ENCODE measurements around the gene SALL4.
A peak's percentile ranks its signal among the peaks of the same experiment; 100 is the strongest.

Gene SALL4

DNA sequence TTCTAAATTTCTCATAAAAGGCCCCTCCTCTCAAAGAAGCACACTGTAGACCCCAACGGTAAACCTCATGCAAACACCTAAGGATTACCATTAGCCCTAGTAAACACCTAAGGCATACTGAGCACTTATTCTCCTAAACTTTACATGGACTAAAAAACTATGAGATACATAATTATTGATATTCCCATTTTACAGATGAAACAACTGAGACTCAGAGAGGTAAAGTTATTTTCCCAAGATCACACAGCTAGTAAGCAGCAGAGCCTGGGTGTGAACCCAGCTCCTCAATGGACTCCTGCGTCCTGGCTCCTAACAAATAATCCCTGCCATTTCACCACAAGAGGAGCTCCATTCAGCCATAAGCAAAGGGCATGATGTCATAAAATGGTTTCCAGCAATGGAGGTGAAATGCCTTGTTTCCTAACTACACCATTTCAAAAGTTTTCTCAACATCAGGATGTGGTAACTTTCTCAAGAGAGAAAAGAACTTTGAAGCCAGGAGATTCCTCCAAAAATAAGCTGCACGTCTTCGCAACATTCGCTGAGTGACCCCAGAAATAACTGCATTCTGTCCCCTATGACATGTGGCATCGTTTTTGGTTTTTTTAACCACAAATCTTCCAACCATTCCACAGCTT, 38.2 kb downstream of the SALL4 start:
- no peak overlapping the region for H2BK120ac ChIP-seq (ENCODE audit: low read depth, low read length)
- H2AFZ ChIP-seq (ENCODE audit: low read depth, low read length) = no peak overlapping the region
- no peak overlapping the region for H2BK15ac ChIP-seq (ENCODE audit: low read depth, poor library complexity, severe bottlenecking)
- no peak overlapping the region for H4K8ac ChIP-seq (ENCODE audit: low read length)
- no peak overlapping the region for H2BK12ac ChIP-seq (ENCODE audit: low read length in 2 of 2)
- H3K4me2 ChIP-seq (ENCODE audit: low read length, poor library complexity, severe bottlenecking) = no peak overlapping the region
- no peaks in the 10 kb centered on the region for H3K9me3 ChIP-seq (ENCODE audit: control insufficient read depth, low read length)
- no peak overlapping the region for H4K91ac ChIP-seq (ENCODE audit: low read length)
- H3K18ac ChIP-seq (ENCODE audit: low read depth in 1 of 2, low read length in 2 of 2) = no peak overlapping the region
- no peak overlapping the region for H3K4ac ChIP-seq (ENCODE audit: low read depth in 1 of 2, low read length in 2 of 2)
- H3K14ac ChIP-seq (ENCODE audit: low read length in 2 of 2) = no peak overlapping the region
- H3K4me1 ChIP-seq (ENCODE audit: control insufficient read depth, insufficient read depth, low read depth, low read length) = peaks cover 14% of the 10 kb centered on the region
- H3K36me3 ChIP-seq (ENCODE audit: control insufficient read depth in 1 of 2, insufficient read depth in 2 of 2, low read depth in 1 of 2, low read length in 2 of 2) = peaks cover 0 to under 1% of the 10 kb centered on the region in 2 experiments
- H3K27me3 ChIP-seq (ENCODE audit: control insufficient read depth in 1 of 2, insufficient read depth in 1 of 2, low read length in 2 of 2) = no peaks in the 10 kb centered on the region
- no peak overlapping the region for H2BK5ac ChIP-seq (ENCODE audit: low read depth, low read length, poor library complexity, severe bottlenecking)
- WGBS = 96% methylated on average over 6 of the region's 6 CpGs
- H2AK5ac ChIP-seq (ENCODE audit: low read length, severe bottlenecking) = no peak overlapping the region
- peaks cover 19% of the 10 kb centered on the region for H3K79me1 ChIP-seq (replicated peaks; ENCODE audit: low read length, poor library complexity, severe bottlenecking)
- peak; percentile 72 for DNase-seq
- H3K4me3 ChIP-seq (ENCODE audit: insufficient read depth in 1 of 2, low read depth in 1 of 2, low read length in 2 of 2) = no peak overlapping the region
- no peak overlapping the region for H3K23ac ChIP-seq (ENCODE audit: low read length in 2 of 2)
- H3K27ac ChIP-seq (ENCODE audit: low read length, poor library complexity, severe bottlenecking) = no peak overlapping the region
- H3K9ac ChIP-seq (ENCODE audit: low read length) = peak overlapping the region; percentile 12

DNA sequence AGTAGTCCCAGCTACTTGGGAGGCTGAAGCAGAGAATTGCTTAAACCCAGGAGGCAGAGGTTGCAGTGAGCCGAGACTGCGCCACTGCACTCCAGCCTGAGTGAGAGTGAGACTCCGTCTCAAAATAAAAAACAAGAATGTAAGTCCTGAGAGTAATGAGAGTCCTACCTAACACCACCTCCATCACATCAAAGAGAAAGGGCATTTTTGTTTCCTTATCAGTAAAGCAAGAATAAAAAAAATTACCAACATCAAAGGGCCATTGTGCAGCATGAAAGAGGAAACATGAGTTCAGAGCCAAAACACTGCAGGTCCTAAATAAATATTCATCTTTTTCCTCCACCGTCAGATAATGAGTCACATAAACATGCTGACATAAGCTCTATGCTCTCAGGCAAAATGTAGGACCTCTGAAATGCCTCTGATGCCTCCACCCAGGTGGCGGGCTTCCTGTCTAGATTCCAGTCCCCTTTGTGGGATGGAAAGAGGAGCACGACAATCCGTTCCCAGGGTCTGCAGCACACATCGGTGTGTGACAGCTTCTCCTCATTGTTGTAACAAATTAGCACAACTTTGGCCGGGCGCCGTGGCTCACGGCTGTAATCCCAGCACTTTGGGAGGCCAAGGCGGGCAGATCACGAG, 41.3 kb downstream of the SALL4 start:
- H3K4me2 ChIP-seq (ENCODE audit: low read length, poor library complexity, severe bottlenecking) = no peak overlapping the region
- no peak overlapping the region for H2BK5ac ChIP-seq (ENCODE audit: low read depth, low read length, poor library complexity, severe bottlenecking)
- H2AFZ ChIP-seq (ENCODE audit: low read depth, low read length) = no peak overlapping the region
- no peak overlapping the region for H3K23ac ChIP-seq (ENCODE audit: low read length in 2 of 2)
- peaks cover 26% of the 10 kb centered on the region for H3K79me1 ChIP-seq (replicated peaks; ENCODE audit: low read length, poor library complexity, severe bottlenecking)
- peaks cover 0 to 10% of the 10 kb centered on the region in 2 experiments for H3K36me3 ChIP-seq (ENCODE audit: control insufficient read depth in 1 of 2, insufficient read depth in 2 of 2, low read depth in 1 of 2, low read length in 2 of 2)
- H3K14ac ChIP-seq (ENCODE audit: low read length in 2 of 2) = no peak overlapping the region
- no peak overlapping the region for H2BK15ac ChIP-seq (ENCODE audit: low read depth, poor library complexity, severe bottlenecking)
- no peak overlapping the region for H4K91ac ChIP-seq (ENCODE audit: low read length)
- H3K4me3 ChIP-seq (ENCODE audit: insufficient read depth in 1 of 2, low read depth in 1 of 2, low read length in 2 of 2) = no peak overlapping the region
- no peak overlapping the region for H3K4ac ChIP-seq (ENCODE audit: low read depth in 1 of 2, low read length in 2 of 2)
- peak overlapping the region in 1 of 2 experiments; percentile 37 for H2BK12ac ChIP-seq (ENCODE audit: low read length in 2 of 2)
- no peak overlapping the region for H3K9ac ChIP-seq (ENCODE audit: low read length)
- H4K8ac ChIP-seq (ENCODE audit: low read length) = peak overlapping the region; percentile 8
- H2AK5ac ChIP-seq (ENCODE audit: low read length, severe bottlenecking) = no peak overlapping the region
- no peaks in the 10 kb centered on the region for H3K9me3 ChIP-seq (ENCODE audit: control insufficient read depth, low read length)
- WGBS = 48% methylated on average over 13 of the region's 14 CpGs
- H3K4me1 ChIP-seq (ENCODE audit: control insufficient read depth, insufficient read depth, low read depth, low read length) = peaks cover 5% of the 10 kb centered on the region
- no peak overlapping the region for H3K27ac ChIP-seq (ENCODE audit: low read length, poor library complexity, severe bottlenecking)
- H2BK120ac ChIP-seq (ENCODE audit: low read depth, low read length) = no peak overlapping the region
- H3K18ac ChIP-seq (ENCODE audit: low read depth in 1 of 2, low read length in 2 of 2) = no peak overlapping the region
- H3K27me3 ChIP-seq (ENCODE audit: control insufficient read depth in 1 of 2, insufficient read depth in 1 of 2, low read length in 2 of 2) = no peaks in the 10 kb centered on the region
- DNase-seq = peak; percentile 90

DNA sequence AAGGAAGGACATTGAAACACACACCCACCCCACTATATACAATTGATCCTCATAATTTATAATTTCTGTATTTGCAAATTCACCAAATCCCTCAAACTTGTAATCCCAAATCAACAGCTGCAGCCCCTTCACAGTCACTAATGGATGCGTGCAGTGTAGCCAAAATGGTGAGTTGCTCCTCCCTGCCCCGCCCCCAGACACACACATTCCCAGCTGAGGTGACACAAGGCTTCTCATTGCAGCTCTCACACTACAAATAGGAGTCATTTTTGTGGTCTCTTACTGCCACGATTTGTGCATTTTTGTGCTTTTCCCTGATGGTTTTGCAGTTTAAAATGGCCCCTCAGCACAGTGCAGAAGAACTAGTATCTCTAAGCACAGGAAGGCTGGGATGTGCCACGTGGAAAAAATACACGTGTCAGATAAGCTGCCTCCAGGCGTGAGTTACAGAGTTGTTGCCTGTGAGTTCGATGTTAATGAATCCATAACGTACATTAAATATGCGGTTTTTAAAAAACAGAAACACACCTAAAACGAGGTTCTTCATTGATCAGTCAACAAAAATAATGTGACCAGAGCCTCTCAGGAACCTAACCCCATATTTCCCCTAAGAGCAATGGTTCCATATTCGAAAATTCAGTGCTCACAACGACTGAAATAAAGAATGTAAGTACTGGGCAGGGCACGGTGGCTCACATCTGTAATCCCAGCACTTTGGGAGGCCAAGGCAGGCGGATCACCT, 42.4 kb downstream of the SALL4 start:
- Histone ChIP-seq H2BK15ac (ENCODE audit: low read depth, poor library complexity, severe bottlenecking) (peak overlapping the region; percentile 39), H3K18ac (ENCODE audit: low read depth in 1 of 2, low read length in 2 of 2) (peak overlapping the region in 1 of 2 experiments; percentile 62), H2BK120ac (ENCODE audit: low read depth, low read length) (no peak overlapping the region), H3K9me3 (ENCODE audit: control insufficient read depth, low read length) (no peaks in the 10 kb centered on the region), H2AFZ (ENCODE audit: low read depth, low read length) (peak overlapping the region; percentile 18), H2BK12ac (ENCODE audit: low read length in 2 of 2) (peak overlapping the region in 1 of 2 experiments; percentile 60), H3K4ac (ENCODE audit: low read depth in 1 of 2, low read length in 2 of 2) (no peak overlapping the region), H3K4me1 (ENCODE audit: control insufficient read depth, insufficient read depth, low read depth, low read length) (peaks cover 5% of the 10 kb centered on the region), H2AK5ac (ENCODE audit: low read length, severe bottlenecking) (peak overlapping the region; percentile 46), H4K91ac (ENCODE audit: low read length) (no peak overlapping the region), H3K9ac (ENCODE audit: low read length) (no peak overlapping the region), H3K23ac (ENCODE audit: low read length in 2 of 2) (peak overlapping the region in 1 of 2 experiments; percentile 53), H3K14ac (ENCODE audit: low read length in 2 of 2) (no peak overlapping the region), H3K36me3 (ENCODE audit: control insufficient read depth in 1 of 2, insufficient read depth in 2 of 2, low read depth in 1 of 2, low read length in 2 of 2) (peaks cover 0 to 10% of the 10 kb centered on the region in 2 experiments), H3K27ac (ENCODE audit: low read length, poor library complexity, severe bottlenecking) (no peak overlapping the region), H2BK5ac (ENCODE audit: low read depth, low read length, poor library complexity, severe bottlenecking) (no peak overlapping the region), H4K8ac (ENCODE audit: low read length) (no peak overlapping the region), H3K27me3 (ENCODE audit: control insufficient read depth in 1 of 2, insufficient read depth in 1 of 2, low read length in 2 of 2) (no peaks in the 10 kb centered on the region), H3K4me3 (ENCODE audit: insufficient read depth in 1 of 2, low read depth in 1 of 2, low read length in 2 of 2) (no peak overlapping the region), H3K79me1 (replicated peaks; ENCODE audit: low read length, poor library complexity, severe bottlenecking) (peaks cover 24% of the 10 kb centered on the region), H3K4me2 (ENCODE audit: low read length, poor library complexity, severe bottlenecking) (no peak overlapping the region)
- WGBS = 89% methylated on average over 14 of the region's 14 CpGs
- peak; percentile 37 for DNase-seq

DNA sequence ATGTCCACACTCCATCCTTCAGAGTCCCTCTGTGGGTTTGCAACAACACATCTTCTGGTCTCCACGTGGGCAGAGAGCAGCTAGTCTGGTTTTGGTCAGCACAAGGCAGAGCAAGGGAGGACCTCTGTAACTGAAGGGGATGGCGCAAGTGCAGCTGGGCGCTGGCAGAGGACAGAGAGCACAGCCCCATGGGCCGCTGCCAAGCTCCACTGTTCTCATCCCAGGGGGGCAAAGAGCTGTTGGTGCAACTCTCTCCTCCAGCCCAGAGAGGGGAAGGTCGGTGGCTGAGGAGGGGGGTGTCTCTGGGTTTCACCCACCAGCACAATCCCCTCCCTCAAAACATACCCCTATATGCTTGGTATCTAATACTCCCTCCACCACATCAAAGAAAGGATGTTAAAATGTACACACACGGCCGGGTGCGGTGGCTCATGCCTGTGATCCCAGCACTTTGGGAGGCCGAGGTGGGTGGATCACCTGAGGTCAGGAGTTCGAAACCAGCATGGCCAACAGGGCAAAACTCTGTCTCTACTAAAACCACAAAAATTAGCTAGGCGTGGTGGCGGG, 43.3 kb downstream of the SALL4 start:
- Histone ChIP-seq H4K8ac (ENCODE audit: low read length) (peak overlapping the region; percentile 57), H3K4me2 (ENCODE audit: low read length, poor library complexity, severe bottlenecking) (no peak overlapping the region), H2AFZ (ENCODE audit: low read depth, low read length) (no peak overlapping the region), H3K4ac (ENCODE audit: low read depth in 1 of 2, low read length in 2 of 2) (peak overlapping the region; percentile 4 to 15), H3K23ac (ENCODE audit: low read length in 2 of 2) (peak overlapping the region in 1 of 2 experiments; percentile 73), H3K18ac (ENCODE audit: low read depth in 1 of 2, low read length in 2 of 2) (peak overlapping the region; percentile 28 to 59), H3K14ac (ENCODE audit: low read length in 2 of 2) (no peak overlapping the region), H2BK12ac (ENCODE audit: low read length in 2 of 2) (peak overlapping the region in 1 of 2 experiments; percentile 46), H2BK5ac (ENCODE audit: low read depth, low read length, poor library complexity, severe bottlenecking) (no peak overlapping the region), H3K36me3 (ENCODE audit: control insufficient read depth in 1 of 2, insufficient read depth in 2 of 2, low read depth in 1 of 2, low read length in 2 of 2) (peaks cover 0 to 10% of the 10 kb centered on the region in 2 experiments), H3K27me3 (ENCODE audit: control insufficient read depth in 1 of 2, insufficient read depth in 1 of 2, low read length in 2 of 2) (no peaks in the 10 kb centered on the region), H3K9ac (ENCODE audit: low read length) (no peak overlapping the region), H3K4me3 (ENCODE audit: insufficient read depth in 1 of 2, low read depth in 1 of 2, low read length in 2 of 2) (no peak overlapping the region), H4K91ac (ENCODE audit: low read length) (peak overlapping the region; percentile 77), H3K27ac (ENCODE audit: low read length, poor library complexity, severe bottlenecking) (no peak overlapping the region), H3K9me3 (ENCODE audit: control insufficient read depth, low read length) (no peaks in the 10 kb centered on the region), H3K4me1 (ENCODE audit: control insufficient read depth, insufficient read depth, low read depth, low read length) (peaks cover 5% of the 10 kb centered on the region), H3K79me1 (replicated peaks; ENCODE audit: low read length, poor library complexity, severe bottlenecking) (peaks cover 26% of the 10 kb centered on the region), H2BK15ac (ENCODE audit: low read depth, poor library complexity, severe bottlenecking) (no peak overlapping the region), H2AK5ac (ENCODE audit: low read length, severe bottlenecking) (no peak overlapping the region), H2BK120ac (ENCODE audit: low read depth, low read length) (no peak overlapping the region)
- WGBS = 93% methylated on average over 11 of the region's 12 CpGs
- no peak for DNase-seq

Data from mesenchymal stem cell (in vitro differentiated cells and primary cell).